AG10803 (cell line): ENCODE data around the gene BCAS3.
A peak's percentile ranks its signal among the peaks of the same experiment; 100 is the strongest.

Experiments
- DNase-seq: peaks from one replicate; pipeline ENCODE4 v3.0.0; 2010; ENCODE audit warnings: low read depth
- H3K4me3 ChIP-seq: 2 replicates; pipeline ENCODE4 v1.5.1; 2011; ENCODE audit warnings: mild to moderate bottlenecking, low read length, control low read depth
- CTCF ChIP-seq: conservative IDR thresholded peaks from 2 replicates; pipeline ENCODE4 v1.5.1; 2011; ENCODE audit warnings: mild to moderate bottlenecking, low read length, control low read depth, inconsistent platforms

The BCAS3 gene

GRCh38 chr17:60699090-60699489 is 21.4 kb downstream of the BCAS3 start:
- H3K4me3 ChIP-seq: no peak overlapping the region
- TF ChIP-seq CTCF: no peak
- no peak for DNase-seq

- no peak for DNase-seq
- H3K4me3 ChIP-seq: no peak overlapping the region
- no peak for TF ChIP-seq CTCF
Measured at GRCh38 chr17:60704170-60704569, 26.5 kb downstream of the BCAS3 start.

GRCh38 chr17:60712675-60713074 is 35.0 kb downstream of the BCAS3 start:
- no peak overlapping the region for H3K4me3 ChIP-seq
- DNase-seq: no peak
- TF ChIP-seq CTCF: no peak

- TF ChIP-seq CTCF: no peak
- H3K4me3 ChIP-seq: no peak overlapping the region
- DNase-seq: no peak
Measured at GRCh38 chr17:60713608-60714007, 36.0 kb downstream of the BCAS3 start.

GRCh38 chr17:60716766-60717165 is 39.1 kb downstream of the BCAS3 start:
- DNase-seq: no peak
- no peak for TF ChIP-seq CTCF
- H3K4me3 ChIP-seq: no peak overlapping the region

- no peak for TF ChIP-seq CTCF
- H3K4me3 ChIP-seq: no peak overlapping the region
- DNase-seq: no peak
Measured at GRCh38 chr17:60717814-60718213, 40.2 kb downstream of the BCAS3 start.

GRCh38 chr17:60720763-60721531 is 43.3 kb downstream of the BCAS3 start:
- no peak overlapping the region for H3K4me3 ChIP-seq
- TF ChIP-seq CTCF: peak; percentile 95
- peak; percentile 73 for DNase-seq
